Activated B cell treated with CpG ODN at 0.5 μM for 24 hours (primary cell): ENCODE measurements around the gene C2orf42. TPM values are rescaled to one million over a fixed set of nuclear protein-coding genes. Genes with fewer than 3 reads are reported as not detected.
"Not testable (repeated sequence)": the region's sequence is repeated elsewhere in the genome, so short reads cannot be mapped to it uniquely, and the experiment has no call there.

ENCODE experiments used
- ATAC-seq: fragments of 200-7000 bp; cut with Tn5 transposase; one replicate; pipeline ENCODE4 v1.10.0; 2021; ENCODE audit warnings: low read depth, mild to moderate bottlenecking, moderate library complexity
- CTCF ChIA-PET: fragments of 350-600 bp; sonication (Branson Sonifier 250); formaldehyde crosslinking; loops from one replicate; lab custom pipeline; 2021; ENCODE audit warnings: antibody characterized with exemption; lab: Charles Lee
- POLR2A ChIA-PET: fragments of 350-600 bp; sonication (Branson Sonifier 250); formaldehyde crosslinking; loops from one replicate; lab custom pipeline; 2021; ENCODE audit warnings: antibody characterized with exemption; lab: Charles Lee
- DNase-seq: peaks from one replicate; pipeline ENCODE4 v3.0.0; 2022
- H3K27ac Mint-ChIP-seq: one replicate; pipeline ENCODE4 v1.8.0; 2020; ENCODE audit warnings: mixed read lengths
- H3K27me3 Mint-ChIP-seq: one replicate; pipeline ENCODE4 v1.8.0; 2021; ENCODE audit warnings: mixed read lengths
- H3K36me3 Mint-ChIP-seq: one replicate; pipeline ENCODE4 v1.8.0; 2021; ENCODE audit warnings: low read depth, mixed read lengths
- H3K4me1 Mint-ChIP-seq: one replicate; pipeline ENCODE4 v1.8.0; 2021; ENCODE audit warnings: mixed read lengths
- H3K4me3 Mint-ChIP-seq: one replicate; pipeline ENCODE4 v1.8.0; 2020; ENCODE audit warnings: mild to moderate bottlenecking, mixed read lengths
- H3K9me3 Mint-ChIP-seq: one replicate; pipeline ENCODE4 v1.8.0; 2020; ENCODE audit warnings: mixed read lengths
- intact Hi-C: fragments of 100-400 bp; cut with micrococcal nuclease; formaldehyde crosslinking; loops from one replicate; pipeline ENCODE4 v1.15.1; 2024
- total RNA-seq: library from RNA; stranded (reverse); gene quantifications from 2 replicates; pipeline ENCODE4 v1.2.3, GENCODE V29; 2022
- TF ChIP-seq, protein P1 (sequence below): fragments of 200-600 bp; IDR thresholded peaks from one replicate; pipeline ENCODE4 v1.8.0; 2022; ENCODE audit warnings: antibody characterized with exemption, mild to moderate bottlenecking

The C2orf42 gene
- total RNA-seq, 1 donor from 2014 or later = 34.8 TPM

DNA sequence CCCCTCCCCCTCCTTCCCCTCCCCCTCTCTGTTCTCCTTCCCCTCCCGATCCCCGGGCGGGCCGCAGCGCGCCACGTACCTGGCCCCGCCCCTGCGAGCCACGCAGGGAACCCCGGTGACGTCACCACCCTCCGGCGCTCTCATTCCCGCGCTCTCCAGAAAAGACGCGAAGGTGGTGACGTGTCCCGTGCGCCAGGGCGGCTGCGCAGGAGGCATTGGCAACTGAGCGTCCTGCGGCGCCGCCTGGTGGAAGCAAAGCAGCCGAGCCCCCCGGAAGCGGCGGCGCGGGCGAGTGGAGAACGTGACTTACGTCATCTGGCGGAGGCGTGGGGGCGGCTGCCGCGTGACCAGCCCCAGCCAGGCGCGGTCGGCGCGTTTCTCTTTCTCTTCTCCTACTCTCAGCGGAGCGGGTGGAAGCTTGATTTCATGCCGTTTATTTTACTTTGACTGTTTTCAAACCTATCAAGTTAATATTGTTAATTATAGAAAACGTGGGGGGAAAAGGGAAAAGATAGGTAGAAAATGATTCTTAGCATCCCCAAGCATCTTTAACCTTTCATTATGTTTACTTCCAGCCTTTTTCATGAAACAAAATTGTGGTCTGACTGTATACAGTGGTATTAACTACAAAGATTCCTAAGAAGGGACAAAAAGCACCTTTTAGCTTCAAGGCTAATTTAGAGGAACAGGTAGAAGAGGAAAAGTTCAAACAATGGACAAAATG is 48.1 kb downstream of the C2orf42 start:
- CTCF ChIA-PET = interaction anchor here (0.7 to 4.3 kb wide), 13 partner anchors 10 to 418 kb away, joined by 3 to 62 read pairs (median 4); partner anchors contain the start of genes MXD1, PCBP1 and SNRPG
- no peaks in the 10 kb centered on the region for H3K27me3 Mint-ChIP-seq
- peak overlapping the region; percentile 100 for H3K27ac Mint-ChIP-seq
- H3K4me3 Mint-ChIP-seq = peak overlapping the region; percentile 86
- POLR2A ChIA-PET = interaction anchor here (0.5 to 15.1 kb wide), 28 partner anchors 10 to 497 kb away, joined by 3 to 976 read pairs (median 6); partner anchors contain the start of genes C2orf42, FAM136A, MXD1 and PCBP1
- H3K4me1 Mint-ChIP-seq = peaks cover 37% of the 10 kb centered on the region
- H3K36me3 Mint-ChIP-seq = peaks cover 3% of the 10 kb centered on the region
- TF ChIP-seq, protein P1, sequence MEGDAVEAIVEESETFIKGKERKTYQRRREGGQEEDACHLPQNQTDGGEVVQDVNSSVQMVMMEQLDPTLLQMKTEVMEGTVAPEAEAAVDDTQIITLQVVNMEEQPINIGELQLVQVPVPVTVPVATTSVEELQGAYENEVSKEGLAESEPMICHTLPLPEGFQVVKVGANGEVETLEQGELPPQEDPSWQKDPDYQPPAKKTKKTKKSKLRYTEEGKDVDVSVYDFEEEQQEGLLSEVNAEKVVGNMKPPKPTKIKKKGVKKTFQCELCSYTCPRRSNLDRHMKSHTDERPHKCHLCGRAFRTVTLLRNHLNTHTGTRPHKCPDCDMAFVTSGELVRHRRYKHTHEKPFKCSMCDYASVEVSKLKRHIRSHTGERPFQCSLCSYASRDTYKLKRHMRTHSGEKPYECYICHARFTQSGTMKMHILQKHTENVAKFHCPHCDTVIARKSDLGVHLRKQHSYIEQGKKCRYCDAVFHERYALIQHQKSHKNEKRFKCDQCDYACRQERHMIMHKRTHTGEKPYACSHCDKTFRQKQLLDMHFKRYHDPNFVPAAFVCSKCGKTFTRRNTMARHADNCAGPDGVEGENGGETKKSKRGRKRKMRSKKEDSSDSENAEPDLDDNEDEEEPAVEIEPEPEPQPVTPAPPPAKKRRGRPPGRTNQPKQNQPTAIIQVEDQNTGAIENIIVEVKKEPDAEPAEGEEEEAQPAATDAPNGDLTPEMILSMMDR = no peak
- H3K9me3 Mint-ChIP-seq = no peaks in the 10 kb centered on the region
- DNase-seq (peak; percentile 100), ATAC-seq (peak; percentile 70)
- intact Hi-C loops = loop anchor here (1.0 to 5.0 kb wide), 11 partner anchors 39 to 410 kb away; partner anchors contain the start of genes FAM136A, GMCL1, SNRPG and TIA1

DNA sequence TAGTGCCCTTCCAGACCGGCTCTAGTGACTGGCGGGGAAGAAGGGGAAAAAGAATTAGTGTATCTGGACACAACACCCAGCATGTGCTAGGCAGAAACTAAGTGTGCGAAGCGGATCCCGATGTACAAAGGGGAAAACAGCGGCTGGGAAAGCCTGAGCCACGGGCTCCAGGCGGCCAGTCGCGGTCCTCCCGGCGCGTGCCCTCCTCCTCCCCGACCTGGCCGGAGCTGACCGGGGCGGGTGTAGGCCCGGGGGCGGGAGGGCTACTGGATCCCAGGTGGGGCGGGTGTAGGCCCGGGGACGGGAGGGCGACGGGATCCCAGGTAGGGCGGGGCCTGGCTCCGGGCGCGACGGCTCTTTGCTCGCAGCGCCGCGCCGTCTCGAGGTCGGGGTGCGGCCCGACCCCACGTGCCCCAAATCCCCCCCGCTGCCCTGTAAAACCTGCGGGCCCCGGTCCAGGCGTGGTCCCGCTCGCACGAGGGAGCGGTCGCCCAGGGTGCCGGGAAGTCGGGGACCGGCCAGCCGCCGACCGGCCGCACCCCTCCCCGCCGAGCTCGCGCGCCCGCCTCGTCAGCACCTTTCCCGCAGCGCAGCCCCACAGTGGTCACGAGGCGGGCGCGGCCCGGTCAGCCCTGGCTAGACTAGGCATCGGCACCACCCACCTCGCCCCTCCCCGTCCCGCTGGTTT is 48.8 kb downstream of the C2orf42 start:
- H3K4me3 Mint-ChIP-seq = peak overlapping the region; percentile 90
- H3K27ac Mint-ChIP-seq = peak overlapping the region; percentile 100
- CTCF ChIA-PET = interaction anchor here (0.8 to 4.3 kb wide), 13 partner anchors 9 to 417 kb away, joined by 3 to 62 read pairs (median 4); partner anchors contain the start of genes MXD1 and PCBP1
- TF ChIP-seq, protein P1 = no peak
- no peaks in the 10 kb centered on the region for H3K27me3 Mint-ChIP-seq
- DNase-seq (no peak), ATAC-seq (peak; percentile 30)
- H3K9me3 Mint-ChIP-seq = no peaks in the 10 kb centered on the region
- POLR2A ChIA-PET = interaction anchor here (0.5 to 15.1 kb wide), 28 partner anchors 10 to 496 kb away, joined by 3 to 976 read pairs (median 6); partner anchors contain the start of genes C2orf42, FAM136A, MXD1 and PCBP1
- H3K4me1 Mint-ChIP-seq = peaks cover 42% of the 10 kb centered on the region
- peaks cover 3% of the 10 kb centered on the region for H3K36me3 Mint-ChIP-seq
- intact Hi-C loops = loop anchor here (1.0 to 5.0 kb wide), 13 partner anchors 9 to 410 kb away; partner anchors contain the start of genes FAM136A, GMCL1, SNRPG and TIA1

DNA sequence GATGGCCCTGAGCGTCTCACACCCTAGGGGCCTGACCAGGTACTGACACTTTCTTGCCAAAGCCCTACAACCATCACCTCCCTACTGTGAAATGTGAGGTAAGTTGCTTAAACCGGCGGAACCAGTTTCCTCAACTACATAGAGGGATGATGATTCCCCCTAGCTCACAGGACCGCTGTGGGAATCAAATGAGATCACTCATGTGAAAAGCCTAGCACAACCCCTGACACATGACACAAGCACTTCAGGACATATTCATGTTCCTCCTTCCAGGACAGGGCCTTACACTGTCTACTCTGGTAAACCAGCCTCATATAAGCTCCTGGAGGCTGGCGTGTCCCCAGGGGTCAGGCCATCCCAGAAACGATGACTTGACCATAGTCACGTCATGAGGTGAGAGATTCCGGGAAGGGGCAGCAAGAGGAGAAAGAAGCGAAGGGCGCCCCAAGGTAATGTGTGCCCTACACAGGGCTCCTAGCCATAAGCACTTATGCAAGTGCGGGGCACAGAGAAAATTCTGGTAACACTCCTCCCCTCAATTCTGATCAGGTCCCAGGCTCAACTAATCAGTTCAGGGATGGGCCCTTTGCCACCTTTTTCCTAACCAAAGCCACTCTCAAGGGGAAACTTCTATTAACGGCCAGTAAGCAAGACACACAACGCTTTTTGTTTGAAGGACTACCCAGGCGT is 49.5 kb downstream of the C2orf42 start:
- ATAC-seq (peak; percentile 46), DNase-seq (peak; percentile 55)
- Mint-ChIP-seq H3K4me1 (peaks cover 47% of the 10 kb centered on the region), H3K27me3 (no peaks in the 10 kb centered on the region), H3K4me3 (peak overlapping the region; percentile 90), H3K36me3 (peaks cover 3% of the 10 kb centered on the region), H3K27ac (peak overlapping the region; percentile 99), H3K9me3 (no peaks in the 10 kb centered on the region)
- intact Hi-C loops = loop anchor here (1.0 to 5.0 kb wide), 3 partner anchors 8 to 409 kb away; no protein-coding TSS in a partner anchor
- ChIA-PET POLR2A (interaction anchor here (0.9 to 15.1 kb wide), 14 partner anchors 9 to 228 kb away, joined by 3 to 976 read pairs (median 38); partner anchors contain the start of genes C2orf42, MXD1, PCBP1 and SNRPG), CTCF (interaction anchor here (0.8 to 4.3 kb wide), 7 partner anchors 8 to 229 kb away, joined by 3 to 62 read pairs (median 6); partner anchors contain the start of gene MXD1)
- TF ChIP-seq, protein P1 = no peak

DNA sequence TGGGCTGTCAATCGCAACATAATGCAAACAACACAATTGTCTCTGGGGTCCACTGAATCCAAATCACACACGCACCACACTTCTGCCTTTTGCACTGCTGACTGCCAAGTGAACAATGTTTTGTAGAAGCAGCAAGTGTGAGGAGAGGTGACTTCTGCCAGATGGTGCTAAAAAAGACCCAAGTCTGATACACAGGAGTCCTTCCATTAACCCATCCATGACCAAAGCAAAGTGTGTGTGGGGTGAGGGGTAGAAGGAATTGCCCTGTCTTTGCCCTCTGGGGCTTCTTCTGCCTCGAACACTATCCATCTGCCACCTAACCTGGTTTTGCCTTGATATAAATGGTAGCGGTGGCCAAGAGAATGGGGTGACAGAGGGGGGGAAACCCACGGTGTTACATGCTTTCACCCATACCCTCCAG is 50.0 kb downstream of the C2orf42 start:
- H3K27ac Mint-ChIP-seq = peak overlapping the region; percentile 99
- H3K9me3 Mint-ChIP-seq = no peaks in the 10 kb centered on the region
- peak overlapping the region; percentile 90 for H3K4me3 Mint-ChIP-seq
- TF ChIP-seq, protein P1 = no peak
- DNase-seq (no peak), ATAC-seq (no peak)
- CTCF ChIA-PET = interaction anchor here (1.0 to 1.7 kb wide), 3 partner anchors 46 to 70 kb away, joined by 3 to 6 read pairs (median 4); no protein-coding TSS in a partner anchor
- H3K27me3 Mint-ChIP-seq = no peaks in the 10 kb centered on the region
- peaks cover 47% of the 10 kb centered on the region for H3K4me1 Mint-ChIP-seq
- intact Hi-C loops = loop anchor here (1.0 to 5.0 kb wide), 3 partner anchors 8 to 408 kb away; no protein-coding TSS in a partner anchor
- peaks cover 3% of the 10 kb centered on the region for H3K36me3 Mint-ChIP-seq
- POLR2A ChIA-PET = interaction anchor here (0.7 to 15.1 kb wide), 13 partner anchors 8 to 227 kb away, joined by 3 to 976 read pairs (median 44); partner anchors contain the start of genes C2orf42, MXD1 and PCBP1

GRCh38 chr2:70134323-70134983 is 56.4 kb downstream of the C2orf42 start:
- H3K27me3 Mint-ChIP-seq, intact Hi-C loops, H3K36me3 Mint-ChIP-seq, DNase-seq, ATAC-seq, H3K9me3 Mint-ChIP-seq: not testable (repeated sequence)
- H3K4me3 Mint-ChIP-seq = peak overlapping the region; percentile 92
- ChIA-PET POLR2A (interaction anchor here (0.7 to 15.1 kb wide), 11 partner anchors 8 to 1657 kb away, joined by 3 to 976 read pairs (median 33); partner anchors contain the start of genes C2orf42, MXD1, PCBP1 and SNRPG), CTCF (interaction anchor here (1.5 to 3.0 kb wide), 4 partner anchors 10 to 64 kb away, joined by 4 to 17 read pairs (median 10); no protein-coding TSS in a partner anchor)
- peaks cover 67% of the 10 kb centered on the region for H3K4me1 Mint-ChIP-seq
- H3K27ac Mint-ChIP-seq = peak overlapping the region; percentile 99
